Stimulated activated CD4-positive, alpha-beta T cell treated with anti-CD3 and anti-CD28 coated beads, Interleukin-15, amount 100 ng/mL, for 1 hour (primary cell): Measurements from ENCODE around the gene DOC2B.
"Not testable (repeated sequence)": the region's sequence is repeated elsewhere in the genome, so short reads cannot be mapped to it uniquely, and the experiment has no call there.

Experiments used
- DNase-seq, 2 donors: peaks; one replicate each; pipeline ENCODE4 v3.0.0-alpha.2; 2020; ENCODE audit warnings: low read depth in 1 of 2, low spot score in 1 of 2

Gene DOC2B

GRCh38 chr17:193426-193810 is 12.0 kb upstream of the DOC2B start:
- DNase-seq, result no peak

DNA sequence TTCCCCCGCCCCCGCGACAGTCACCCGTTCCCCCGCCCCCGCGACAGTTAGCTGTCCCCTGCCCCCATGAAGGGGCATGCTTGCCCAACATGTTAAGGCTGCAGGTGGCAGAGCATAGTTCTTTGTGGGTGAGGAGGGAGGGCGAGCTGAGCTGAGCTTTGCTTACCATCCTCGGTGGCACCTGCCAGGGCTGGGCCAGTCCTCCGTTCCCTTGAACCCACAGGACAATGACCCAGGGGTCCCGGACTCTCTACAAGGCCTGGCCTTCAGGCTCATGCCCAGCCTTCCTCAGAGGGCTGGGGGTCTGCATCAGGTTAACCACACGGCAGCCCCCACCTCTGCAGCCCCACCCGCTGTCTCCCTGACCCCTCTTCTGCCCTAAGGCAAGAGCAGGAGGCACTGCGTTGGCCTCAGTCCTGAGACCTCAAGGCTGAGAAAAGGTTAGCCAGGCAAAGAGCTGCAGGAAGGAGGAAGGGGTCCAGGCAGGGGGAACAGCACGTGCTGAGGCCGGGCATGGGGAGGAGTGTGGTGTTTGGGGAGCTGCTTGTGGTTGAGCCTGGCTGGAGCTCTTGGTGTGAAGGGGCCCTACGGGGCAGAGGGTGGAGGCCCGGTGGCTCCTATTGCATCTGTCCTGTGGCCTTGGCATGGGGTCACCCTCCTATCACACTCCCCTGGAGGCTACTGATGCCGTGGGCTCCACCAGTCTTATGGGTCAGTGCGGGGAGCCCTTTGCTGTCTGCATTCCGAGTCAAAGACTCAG is 11.4 kb upstream of the DOC2B start:
- DNase-seq, result no peak

DNA sequence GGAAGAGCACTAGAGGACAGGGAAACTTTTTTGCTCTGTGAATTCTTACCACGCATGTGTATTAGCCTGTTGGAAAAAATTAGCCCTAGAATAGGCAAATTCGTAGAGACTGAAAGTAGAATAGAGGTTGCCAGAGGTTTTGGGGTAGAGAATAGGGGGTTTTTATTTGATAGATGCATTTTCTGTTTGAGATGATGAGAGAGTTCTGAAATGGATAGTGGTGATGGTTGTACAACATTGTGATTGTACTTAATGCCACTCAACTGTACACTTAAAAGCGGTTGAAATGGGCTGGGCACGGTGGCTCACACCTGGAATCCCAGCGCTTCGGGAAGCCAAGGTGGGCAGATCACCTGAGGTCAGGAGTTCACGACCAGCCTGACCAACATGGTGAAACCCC is 8.0 kb upstream of the DOC2B start:
- no peak for DNase-seq

DNA sequence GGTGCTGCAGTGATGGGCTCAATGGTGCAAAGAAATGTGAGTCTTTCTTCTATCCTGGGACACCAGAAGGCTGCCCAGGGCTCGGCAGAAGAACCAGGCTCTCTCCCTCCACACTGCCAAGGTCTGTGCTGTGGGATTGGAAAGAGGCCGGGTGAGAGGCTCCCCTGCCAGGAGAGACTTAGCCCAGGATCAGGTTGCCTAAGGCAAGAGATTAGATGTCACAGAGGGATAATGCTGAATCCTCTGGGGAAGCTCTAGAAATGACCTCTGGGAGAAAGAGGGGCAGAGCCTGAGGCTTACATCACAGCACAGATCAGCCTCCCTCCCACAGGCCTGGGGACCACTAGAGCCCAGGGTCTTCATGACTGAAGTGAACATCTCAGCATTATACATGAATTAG is 5.7 kb upstream of the DOC2B start:
- no peak for DNase-seq

- peak in 1 of 2 donors; percentile 6 for DNase-seq
These were observed 4.1 kb upstream of the DOC2B start for GRCh38 chr17:185445-186138.

- DNase-seq, result no peak
These were observed 1.6 kb upstream of the DOC2B start for GRCh38 chr17:183021-183420.

DNA sequence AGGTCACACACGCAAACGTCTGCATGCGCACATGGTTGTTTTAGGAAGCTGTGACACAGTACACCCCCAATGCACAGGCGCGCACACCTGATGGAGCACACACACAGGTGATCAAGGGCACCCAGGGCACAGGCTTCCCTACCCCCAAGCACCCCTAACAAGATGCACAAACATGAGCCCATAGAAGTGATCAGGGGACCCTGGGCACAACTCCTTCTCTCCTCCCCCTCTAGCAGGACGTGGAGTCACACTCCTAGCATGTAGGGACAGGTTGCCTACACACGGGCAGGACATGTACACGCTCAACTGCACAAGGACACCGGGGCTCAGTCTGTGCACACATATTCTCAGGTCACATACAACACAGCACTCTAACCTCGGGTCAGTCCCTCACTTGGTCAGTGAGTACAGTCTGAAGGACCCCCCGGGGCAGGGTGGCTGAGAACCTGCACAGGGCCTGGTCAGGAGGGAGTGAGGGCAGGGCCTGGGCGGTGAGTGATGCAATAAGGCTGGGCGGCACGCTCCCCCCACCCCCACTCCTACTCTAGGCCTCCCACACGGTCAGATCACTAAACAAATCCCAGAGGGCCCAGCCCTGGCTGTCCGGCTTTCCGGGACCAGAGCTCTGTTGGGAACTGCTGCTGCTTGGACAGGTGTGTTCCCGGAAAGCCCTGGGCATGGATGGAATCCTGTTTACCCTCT is 751 bp upstream of the DOC2B start:
- DNase-seq, result no peak

DNA sequence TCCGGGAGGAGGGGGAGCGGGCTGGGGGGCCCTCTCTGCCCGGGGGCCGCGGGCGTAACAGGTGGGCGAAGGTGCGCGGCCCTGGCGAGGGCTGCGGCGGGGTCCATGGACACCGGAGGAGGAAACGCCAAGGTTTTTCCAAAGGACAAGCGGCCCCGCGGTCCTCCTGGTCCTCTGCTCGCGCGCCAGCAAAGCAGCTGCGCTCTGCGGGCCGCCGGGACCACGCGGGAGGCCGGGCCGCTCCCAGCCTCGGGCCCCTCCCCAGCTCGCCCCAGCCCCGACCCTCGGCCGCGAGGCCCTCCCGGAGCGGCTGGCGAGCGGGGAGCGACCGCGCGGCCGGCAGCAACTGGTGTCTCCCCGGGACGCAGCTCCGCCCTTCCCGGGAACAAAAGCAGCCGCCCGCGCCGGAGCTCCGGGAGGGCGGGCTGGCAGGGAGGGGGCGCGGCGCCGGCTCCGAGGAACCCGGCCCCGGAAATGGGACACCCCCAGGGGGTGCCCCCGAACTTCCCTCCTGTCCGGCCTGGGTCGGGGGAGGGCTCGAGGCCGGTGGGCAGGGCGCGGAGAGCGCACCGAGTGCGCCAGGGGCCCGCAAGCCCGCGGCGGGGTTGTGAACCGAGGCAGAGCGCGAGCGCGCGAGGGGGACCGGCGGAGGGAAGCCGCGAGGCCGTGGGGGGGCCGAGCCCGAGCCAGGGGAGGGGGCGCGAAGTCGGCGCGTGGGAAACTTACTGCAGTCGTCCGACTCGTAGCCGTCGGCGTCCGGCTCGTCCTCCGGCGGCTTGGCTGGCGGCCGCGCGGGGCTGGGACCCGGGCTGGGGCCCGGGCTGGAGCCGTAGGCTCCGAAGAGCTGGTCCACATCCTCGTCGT is 837 bp downstream of the DOC2B start:
- no peak for DNase-seq

GRCh38 chr17:179781-180380 is 1.6 kb downstream of the DOC2B start:
- DNase-seq, result no peak

- no peak for DNase-seq
These were observed 2.4 kb downstream of the DOC2B start for GRCh38 chr17:179066-179432.

DNA sequence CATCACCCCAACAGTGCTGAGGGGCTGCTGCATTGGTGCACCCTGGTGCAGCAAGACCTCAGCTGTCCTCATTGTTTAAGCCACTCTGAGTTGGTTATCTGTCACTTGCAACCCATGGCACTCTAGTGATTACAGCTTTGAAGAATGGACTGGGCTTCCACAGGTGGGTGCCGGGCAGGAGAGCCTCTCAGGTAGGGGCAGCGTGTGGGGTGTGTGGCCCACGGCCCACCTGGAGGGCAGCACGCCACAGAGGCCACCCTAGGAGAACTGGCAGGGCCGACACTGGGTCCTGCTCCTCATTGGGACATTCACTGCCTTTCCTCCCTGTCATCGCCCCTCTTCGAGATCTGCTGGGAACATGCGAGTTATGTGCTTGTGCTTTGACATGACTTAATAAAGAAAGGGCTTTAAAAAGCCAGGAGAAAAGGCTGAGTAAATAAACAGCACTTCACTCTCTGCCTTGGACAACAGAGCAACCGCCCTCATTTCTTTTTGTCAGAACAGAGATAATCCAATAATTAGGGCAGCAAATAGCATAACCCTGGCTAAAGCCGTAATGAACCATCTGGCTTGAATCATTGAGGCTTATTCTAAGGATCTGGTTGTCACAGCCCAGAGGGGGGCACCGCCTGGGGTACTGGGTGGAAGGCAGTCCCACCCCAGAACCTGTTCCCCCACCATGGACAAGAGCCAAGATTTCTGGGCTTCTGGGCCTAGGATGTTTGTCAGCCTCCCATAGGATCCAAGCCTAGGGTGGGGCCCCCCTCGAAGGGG is 3.0 kb downstream of the DOC2B start:
- no peak for DNase-seq

DNA sequence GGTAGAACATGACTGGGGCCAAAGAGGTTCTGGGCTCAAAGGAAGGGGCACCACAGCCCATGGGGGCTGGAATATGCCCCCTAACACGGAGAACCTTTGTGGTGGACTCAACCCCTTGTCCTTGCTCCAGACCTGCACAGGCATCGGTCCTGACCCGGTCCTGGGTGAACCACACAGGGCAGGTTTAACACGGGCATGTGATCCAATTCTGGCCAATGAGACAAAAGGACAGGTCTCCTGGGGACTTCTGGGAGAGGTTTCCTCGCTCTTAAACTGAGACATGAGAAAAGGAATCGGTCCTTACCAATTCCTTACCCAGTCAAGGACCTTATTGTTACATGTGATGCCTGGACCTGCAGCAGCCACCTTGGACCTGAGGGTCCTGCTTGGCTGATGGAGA is 3.7 kb downstream of the DOC2B start:
- no peak for DNase-seq

DNA sequence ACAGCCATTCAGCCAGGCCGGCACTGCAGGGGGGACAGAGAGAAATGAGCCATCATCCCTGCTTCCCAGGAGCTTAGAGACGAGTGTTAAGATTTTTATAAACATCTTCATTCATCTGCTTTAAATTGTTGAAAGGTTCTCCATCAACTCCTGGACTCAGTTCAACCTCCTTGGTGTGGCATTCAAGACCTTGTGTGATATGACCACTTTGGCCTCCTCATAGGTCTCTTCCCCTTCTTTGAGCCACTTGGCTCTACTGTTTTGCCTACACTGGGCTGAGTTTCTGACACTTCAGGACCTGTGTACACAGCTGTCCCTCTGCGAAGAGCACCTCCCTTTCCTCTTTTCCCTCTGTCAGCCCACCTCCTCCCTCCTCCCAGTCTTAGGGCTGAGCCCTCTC is 4.3 kb downstream of the DOC2B start:
- DNase-seq, result no peak

GRCh38 chr17:173166-173911 is 8.1 kb downstream of the DOC2B start:
- no peak for DNase-seq

GRCh38 chr17:172401-172800 is 9.0 kb downstream of the DOC2B start:
- no peak for DNase-seq

DNA sequence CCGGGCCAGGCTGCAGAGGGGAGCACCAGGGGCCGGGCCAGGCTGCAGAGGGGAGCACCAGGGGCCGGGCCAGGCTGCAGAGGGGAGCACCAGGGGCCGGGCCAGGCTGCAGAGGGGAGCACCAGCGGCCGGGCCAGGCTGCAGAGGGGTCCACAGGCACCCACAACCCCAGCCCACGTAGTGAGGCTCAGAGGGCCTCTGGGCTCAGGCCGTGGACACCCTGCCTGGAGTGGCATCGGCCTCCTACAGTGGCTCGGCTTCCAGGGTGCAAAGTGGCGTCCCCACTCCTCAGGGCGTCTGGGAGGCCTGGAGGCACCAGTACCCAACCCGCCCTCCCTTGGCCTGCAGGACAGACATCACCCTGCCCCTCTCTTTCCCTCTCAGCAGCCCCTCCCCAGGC is 9.6 kb downstream of the DOC2B start:
- DNase-seq, result no peak

- no peak for DNase-seq
These were observed 11.2 kb downstream of the DOC2B start for GRCh38 chr17:170130-170670.

DNA sequence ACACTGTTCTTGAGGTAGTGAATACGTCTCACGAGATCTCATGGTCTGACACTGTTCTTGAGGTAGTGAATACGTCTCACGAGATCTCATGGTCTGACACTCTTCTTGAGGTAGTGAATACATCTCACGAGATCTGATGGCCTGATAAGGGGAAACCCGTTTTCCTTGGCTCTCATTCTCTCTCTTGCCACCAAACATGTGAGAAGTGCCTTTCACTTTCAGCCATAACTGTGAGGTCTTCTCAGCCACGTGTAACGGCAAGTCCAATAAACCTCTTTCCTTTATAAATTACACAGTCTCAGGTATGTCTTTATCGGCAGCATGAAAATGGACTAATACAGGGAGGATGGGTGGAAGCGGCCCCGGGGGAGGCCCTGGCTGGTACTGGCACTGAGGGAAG is 12.8 kb downstream of the DOC2B start:
- DNase-seq, result not testable (repeated sequence)

GRCh38 chr17:165939-166338 is 15.5 kb downstream of the DOC2B start:
- no peak for DNase-seq
